ENCODE measurements around the gene KRT17.
"Not testable (repeated sequence)": the region's sequence is repeated elsewhere in the genome, so short reads cannot be mapped to it uniquely, and the experiment has no call there.

The KRT17 gene

DNA sequence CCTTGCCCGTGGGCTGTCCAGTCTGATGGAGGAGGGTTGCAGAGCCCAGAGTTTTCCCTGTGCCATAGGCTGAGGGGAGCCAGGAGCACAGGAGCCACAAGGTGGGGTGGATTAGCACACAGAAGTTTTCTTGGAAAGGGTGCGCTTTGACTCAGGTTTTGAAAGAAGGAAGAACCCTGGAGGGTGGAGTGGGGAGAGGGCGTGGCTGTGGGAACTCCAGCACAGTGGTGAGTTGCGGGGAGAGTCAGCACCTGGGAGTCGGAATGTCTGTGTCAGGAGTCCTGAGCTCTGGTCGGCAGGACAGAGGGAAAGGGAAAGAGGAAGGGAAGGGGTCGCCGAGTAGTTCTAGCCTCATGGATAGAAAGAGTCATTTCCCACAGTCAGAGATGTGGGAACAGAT, 28.8 kb downstream of the KRT17 start:
- no peaks in the 10 kb centered on the region for H3K4me1 ChIP-seq (ENCODE audit: insufficient read depth, low read length)
- no peaks in the 10 kb centered on the region for H3K9me3 ChIP-seq (ENCODE audit: insufficient read depth, low read depth, low read length)
- no peak overlapping the region for H3K4me3 ChIP-seq (ENCODE audit: low read length)
- no peaks in the 10 kb centered on the region for H3K36me3 ChIP-seq (ENCODE audit: insufficient read depth, low read length)
- H3K27ac ChIP-seq (ENCODE audit: low read depth, low read length) = no peak overlapping the region
- 86% methylated on average over 8 of the region's 8 CpGs for WGBS
- no peaks in the 10 kb centered on the region for H3K27me3 ChIP-seq (ENCODE audit: insufficient read depth, low read length)
- H3K9ac ChIP-seq (ENCODE audit: low read depth, low read length) = no peak overlapping the region

DNA sequence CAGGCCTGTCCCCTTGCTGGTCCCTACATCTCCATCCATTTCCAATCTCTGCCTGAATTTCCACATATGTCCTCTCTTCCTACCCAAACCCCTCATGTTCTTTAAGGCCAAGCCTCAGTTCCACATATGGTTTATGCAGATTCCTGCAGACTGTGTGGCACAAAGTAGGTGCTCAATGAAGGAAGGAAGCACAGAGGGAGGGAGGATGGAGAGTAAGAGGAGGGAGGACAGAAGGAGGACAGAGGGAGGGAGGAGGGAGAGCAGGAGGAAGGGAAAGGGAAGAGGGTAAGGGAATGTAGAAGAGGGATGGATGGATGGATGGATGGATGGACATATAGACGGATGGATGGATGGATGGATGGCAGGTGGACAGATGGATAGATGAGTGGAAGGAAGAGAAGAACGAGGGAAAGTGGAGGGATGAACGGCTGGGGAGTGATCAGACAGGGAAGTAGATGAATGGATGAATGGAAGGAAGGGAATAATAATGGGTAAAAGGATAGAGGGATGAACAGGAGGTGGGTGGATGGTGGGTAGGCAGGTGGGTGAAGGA, 29.9 kb downstream of the KRT17 start:
- WGBS = 66% methylated on average over 3 of the region's 3 CpGs
- Histone ChIP-seq H3K36me3 (ENCODE audit: insufficient read depth, low read length) (no peaks in the 10 kb centered on the region), H3K4me1 (ENCODE audit: insufficient read depth, low read length) (no peaks in the 10 kb centered on the region; the same call in 1 of the 2 replicates), H3K4me3 (ENCODE audit: low read length) (no peak overlapping the region), H3K9me3 (ENCODE audit: insufficient read depth, low read depth, low read length) (no peaks in the 10 kb centered on the region), H3K27me3 (ENCODE audit: insufficient read depth, low read length) (no peaks in the 10 kb centered on the region), H3K27ac (ENCODE audit: low read depth, low read length) (no peak overlapping the region), H3K9ac (ENCODE audit: low read depth, low read length) (no peak overlapping the region)

DNA sequence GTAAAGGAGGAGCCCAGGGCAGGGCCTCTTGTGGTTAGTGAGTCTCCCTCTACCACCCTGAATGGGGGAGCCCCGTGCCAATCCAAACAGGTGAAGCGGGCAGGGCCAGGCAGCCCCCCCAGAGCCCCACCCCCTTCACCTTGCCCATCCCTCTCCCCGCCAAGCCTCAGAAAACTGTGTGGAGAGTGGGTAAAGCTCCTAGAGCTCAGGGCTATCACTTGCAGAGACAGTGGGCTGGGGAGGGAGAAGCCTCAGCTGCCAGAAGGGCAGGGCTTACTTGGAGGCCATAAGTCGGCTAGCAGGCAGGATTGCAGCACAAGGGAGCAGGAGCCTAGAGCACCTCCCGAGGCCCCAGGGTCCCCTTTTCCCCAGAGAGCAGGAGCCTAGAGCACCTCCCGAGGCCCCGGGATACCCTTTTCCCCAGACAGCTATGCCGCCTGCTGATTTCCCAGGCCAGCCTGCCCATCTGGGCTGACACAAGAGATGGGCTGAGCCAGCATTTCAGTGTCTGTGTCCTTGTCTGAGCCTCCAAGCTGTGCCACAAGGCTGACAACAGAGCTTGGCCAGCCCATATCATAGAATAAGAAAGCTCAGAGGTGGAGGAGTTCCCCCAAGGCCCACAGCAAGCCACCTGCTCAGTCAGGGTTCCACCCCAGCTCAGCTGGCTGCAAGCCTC, 30.9 kb downstream of the KRT17 start:
- no peak overlapping the region for H3K9ac ChIP-seq (ENCODE audit: low read depth, low read length)
- no peaks in the 10 kb centered on the region for H3K36me3 ChIP-seq (ENCODE audit: insufficient read depth, low read length)
- H3K4me1 ChIP-seq (ENCODE audit: insufficient read depth, low read length) = no peaks in the 10 kb centered on the region; the same call in 1 of the 2 replicates
- H3K27me3 ChIP-seq (ENCODE audit: insufficient read depth, low read length) = no peaks in the 10 kb centered on the region
- no peaks in the 10 kb centered on the region for H3K9me3 ChIP-seq (ENCODE audit: insufficient read depth, low read depth, low read length)
- 78% methylated on average over 6 of the region's 8 CpGs for WGBS
- H3K27ac ChIP-seq (ENCODE audit: low read depth, low read length) = no peak overlapping the region
- H3K4me3 ChIP-seq (ENCODE audit: low read length) = no peak overlapping the region

DNA sequence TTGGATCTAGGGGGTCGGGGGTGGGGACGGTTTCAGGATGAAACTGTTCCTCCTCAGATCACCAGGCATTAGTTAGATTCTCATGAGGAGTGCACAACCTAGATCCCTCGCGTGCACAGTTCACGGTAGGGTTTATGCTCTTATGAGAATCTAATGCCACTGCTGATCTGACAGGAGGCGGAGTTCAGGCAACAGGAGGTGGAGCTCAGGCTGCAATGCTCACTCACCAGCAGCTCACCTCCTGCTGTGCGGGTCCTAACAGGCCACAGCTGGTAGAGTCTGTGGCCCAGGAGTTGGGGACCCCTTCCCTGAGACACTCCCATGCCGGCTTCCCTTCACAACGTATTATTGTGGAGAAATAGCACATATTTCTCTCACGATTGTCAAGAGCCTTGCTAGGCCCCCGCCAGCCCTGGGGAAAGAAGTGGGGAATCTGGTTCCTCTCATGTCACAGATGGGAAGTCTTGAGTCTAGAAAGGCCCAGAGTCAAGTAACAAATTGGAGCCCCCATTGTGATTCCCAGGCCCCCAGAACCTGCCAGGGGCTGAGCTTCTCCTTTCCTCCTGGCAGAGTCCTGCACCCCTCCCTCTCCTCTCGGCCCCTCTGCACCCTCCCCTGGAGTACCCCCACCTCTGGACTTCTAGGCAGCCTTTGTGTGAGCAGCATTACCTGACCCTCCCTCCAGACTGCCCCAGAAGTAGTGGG, 31.6 kb downstream of the KRT17 start:
- H3K4me3 ChIP-seq (ENCODE audit: low read length) = no peak overlapping the region
- H3K4me1 ChIP-seq (ENCODE audit: insufficient read depth, low read length) = no peaks in the 10 kb centered on the region; the same call in 1 of the 2 replicates
- H3K27ac ChIP-seq (ENCODE audit: low read depth, low read length) = no peak overlapping the region
- H3K9ac ChIP-seq (ENCODE audit: low read depth, low read length) = no peak overlapping the region
- 86% methylated on average over 12 of the region's 12 CpGs for WGBS
- no peaks in the 10 kb centered on the region for H3K27me3 ChIP-seq (ENCODE audit: insufficient read depth, low read length)
- H3K36me3 ChIP-seq (ENCODE audit: insufficient read depth, low read length) = no peaks in the 10 kb centered on the region
- H3K9me3 ChIP-seq (ENCODE audit: insufficient read depth, low read depth, low read length) = no peaks in the 10 kb centered on the region

DNA sequence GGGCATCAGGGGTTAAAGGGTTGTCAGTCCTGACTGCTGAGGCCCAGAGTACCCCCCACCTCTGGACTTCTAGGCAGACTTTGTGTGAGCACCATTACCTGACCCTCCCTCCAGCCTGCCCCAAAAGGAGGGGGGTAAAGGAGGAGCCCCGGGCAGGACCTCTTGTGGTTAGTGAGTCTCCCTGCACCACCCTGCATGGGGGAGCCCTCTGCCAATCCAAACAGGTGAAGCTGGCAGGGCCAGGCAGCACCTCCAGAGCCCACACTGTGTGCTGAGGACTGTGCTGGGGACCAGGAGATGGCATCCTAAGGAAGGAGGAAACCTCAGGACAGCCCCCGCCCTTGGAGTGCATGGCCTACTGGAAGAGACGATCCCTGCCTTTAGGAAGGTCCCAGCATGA, 35.1 kb downstream of the KRT17 start:
- Histone ChIP-seq H3K27me3 (ENCODE audit: insufficient read depth, low read length) (no peaks in the 10 kb centered on the region), H3K36me3 (ENCODE audit: insufficient read depth, low read length) (no peaks in the 10 kb centered on the region), H3K9me3 (ENCODE audit: insufficient read depth, low read depth, low read length) (no peaks in the 10 kb centered on the region), H3K4me3 (ENCODE audit: low read length) (no peak overlapping the region), H3K27ac (ENCODE audit: low read depth, low read length) (no peak overlapping the region), H3K4me1 (ENCODE audit: insufficient read depth, low read length) (no peaks in the 10 kb centered on the region; the same call in 1 of the 2 replicates), H3K9ac (ENCODE audit: low read depth, low read length) (no peak overlapping the region)
- 64% methylated on average over 3 of the region's 3 CpGs for WGBS

DNA sequence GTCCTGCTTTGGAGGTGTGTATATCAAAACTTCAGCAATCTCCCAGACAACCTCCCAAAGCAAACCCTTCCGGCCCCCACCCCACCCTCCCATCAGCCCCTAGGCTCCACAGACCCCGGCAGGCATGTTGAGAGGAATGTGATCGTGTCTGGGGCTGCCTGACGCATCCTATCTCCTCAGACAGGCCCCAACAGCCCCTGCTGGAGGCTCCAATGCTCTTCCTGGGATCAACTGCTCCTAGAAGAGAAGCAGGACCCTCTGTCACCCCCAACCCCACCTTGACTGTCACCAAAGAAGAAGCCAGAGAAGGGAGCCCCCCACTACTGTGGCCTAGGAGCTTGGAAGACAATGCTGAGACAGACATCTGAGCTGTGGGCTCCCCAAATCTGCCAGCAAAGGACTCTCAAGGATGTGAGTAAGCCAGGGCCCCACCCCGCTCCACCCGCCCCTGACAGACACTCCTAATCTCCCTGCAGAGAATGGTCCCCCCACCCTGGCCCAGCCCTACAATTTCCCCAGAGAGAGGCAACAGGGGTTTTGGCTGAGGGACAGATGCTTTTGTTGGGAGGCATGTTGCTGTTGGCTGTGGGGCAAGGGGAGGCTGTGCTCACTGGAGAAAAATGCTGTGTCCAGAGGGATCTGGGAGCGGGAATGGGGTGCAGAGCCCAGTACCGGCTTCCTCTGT, 36.1 kb downstream of the KRT17 start:
- Histone ChIP-seq H3K4me3 (ENCODE audit: low read length) (no peak overlapping the region), H3K36me3 (ENCODE audit: insufficient read depth, low read length) (no peaks in the 10 kb centered on the region), H3K9me3 (ENCODE audit: insufficient read depth, low read depth, low read length) (no peaks in the 10 kb centered on the region), H3K27ac (ENCODE audit: low read depth, low read length) (no peak overlapping the region), H3K27me3 (ENCODE audit: insufficient read depth, low read length) (no peaks in the 10 kb centered on the region), H3K9ac (ENCODE audit: low read depth, low read length) (no peak overlapping the region), H3K4me1 (ENCODE audit: insufficient read depth, low read length) (no peaks in the 10 kb centered on the region; the same call in 1 of the 2 replicates)
- WGBS = 100% methylated on average over 5 of the region's 8 CpGs

DNA sequence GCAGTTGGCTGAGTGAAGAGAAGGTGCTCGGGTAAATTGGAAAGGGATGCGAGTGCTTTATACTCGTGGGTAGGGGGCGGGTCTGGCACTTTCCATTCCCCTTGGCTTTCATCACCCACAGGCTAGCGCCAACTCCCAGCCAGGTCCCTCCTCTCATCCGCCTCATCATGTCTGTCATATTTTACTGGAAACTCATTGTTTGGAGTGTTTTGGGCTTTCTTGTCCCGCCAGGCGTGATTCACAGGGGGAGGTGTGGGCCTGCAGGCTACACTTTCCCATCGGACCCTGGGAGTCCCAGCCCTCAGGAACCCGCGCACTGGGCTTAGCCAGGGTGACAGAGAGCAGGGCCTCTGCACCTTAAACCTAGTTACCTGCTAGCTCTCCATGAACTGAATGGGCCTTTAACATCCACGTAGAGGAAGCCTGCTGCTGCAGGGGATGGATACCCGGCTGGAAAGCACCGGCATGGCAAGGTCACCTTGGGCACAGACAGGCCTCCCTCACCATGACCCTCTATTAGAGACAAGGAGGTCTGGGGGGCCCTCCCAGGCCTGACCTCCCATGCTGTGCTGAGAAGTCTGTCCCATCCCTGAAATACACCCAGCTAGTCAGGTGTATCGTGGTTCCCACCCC, 37.4 kb downstream of the KRT17 start, which contains the start of gene KRT14:
TSS of gene KRT14 (minus strand) at position 33 of the 633 bp plus-strand sequence. CDS start 61 bp downstream, outside the sequence.
- Histone ChIP-seq H3K4me3 (ENCODE audit: low read length) (no peak within 1 kb of the TSS), H3K36me3 (ENCODE audit: insufficient read depth, low read length) (no peaks in the 10 kb centered on the region), H3K27ac (ENCODE audit: low read depth, low read length) (no peak within 1 kb of the TSS), H3K9me3 (ENCODE audit: insufficient read depth, low read depth, low read length) (no peaks in the 10 kb centered on the region), H3K9ac (ENCODE audit: low read depth, low read length) (no peak within 1 kb of the TSS), H3K27me3 (ENCODE audit: insufficient read depth, low read length) (no peaks in the 10 kb centered on the region), H3K4me1 (ENCODE audit: insufficient read depth, low read length) (no peaks in the 10 kb centered on the region; the same call in 1 of the 2 replicates)
- 92% methylated on average over 15 of the region's 15 CpGs for WGBS

DNA sequence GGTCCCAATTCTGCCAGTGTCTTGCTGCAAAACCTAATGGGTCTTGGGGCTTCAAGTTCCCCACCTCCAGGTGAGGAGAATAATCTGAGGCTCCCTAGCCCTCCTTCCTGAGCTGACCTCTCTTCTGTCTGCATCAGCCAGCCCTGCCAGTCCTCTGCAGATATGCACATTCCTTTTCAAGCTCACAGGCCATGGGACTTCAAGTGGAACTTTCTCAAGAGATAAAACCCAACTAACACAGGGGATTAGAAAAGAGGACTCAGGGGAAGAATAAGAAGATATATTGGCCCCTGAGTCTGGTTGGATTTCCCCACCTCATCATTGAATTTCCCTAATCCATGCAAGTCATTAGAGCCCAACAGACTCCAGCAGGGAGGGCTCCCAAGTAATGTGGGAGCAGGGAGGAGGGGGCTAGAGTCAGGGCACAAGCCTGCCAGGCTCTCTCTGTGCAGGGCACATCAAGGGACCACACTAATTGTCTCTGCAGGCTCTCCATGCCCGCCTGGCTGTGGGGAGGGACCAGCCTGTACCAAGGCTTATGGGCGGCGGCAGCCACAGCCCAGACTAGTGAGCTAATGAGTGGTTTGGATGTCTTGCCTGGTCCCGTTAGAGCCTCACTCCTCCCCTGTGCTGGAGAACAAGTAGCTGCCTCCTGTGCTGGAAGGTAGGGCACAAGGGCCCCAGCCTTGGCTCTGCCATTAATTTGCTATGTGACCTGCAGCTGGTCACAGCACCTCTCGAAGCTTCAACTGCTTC, 38.9 kb downstream of the KRT17 start:
- Histone ChIP-seq H3K36me3 (ENCODE audit: insufficient read depth, low read length) (no peaks in the 10 kb centered on the region), H3K27ac (ENCODE audit: low read depth, low read length) (no peak overlapping the region), H3K4me3 (ENCODE audit: low read length) (no peak overlapping the region), H3K4me1 (ENCODE audit: insufficient read depth, low read length) (no peaks in the 10 kb centered on the region; the same call in 1 of the 2 replicates), H3K9ac (ENCODE audit: low read depth, low read length) (no peak overlapping the region), H3K27me3 (ENCODE audit: insufficient read depth, low read length) (no peaks in the 10 kb centered on the region), H3K9me3 (ENCODE audit: insufficient read depth, low read depth, low read length) (no peaks in the 10 kb centered on the region)
- WGBS = 94% methylated on average over 5 of the region's 5 CpGs

DNA sequence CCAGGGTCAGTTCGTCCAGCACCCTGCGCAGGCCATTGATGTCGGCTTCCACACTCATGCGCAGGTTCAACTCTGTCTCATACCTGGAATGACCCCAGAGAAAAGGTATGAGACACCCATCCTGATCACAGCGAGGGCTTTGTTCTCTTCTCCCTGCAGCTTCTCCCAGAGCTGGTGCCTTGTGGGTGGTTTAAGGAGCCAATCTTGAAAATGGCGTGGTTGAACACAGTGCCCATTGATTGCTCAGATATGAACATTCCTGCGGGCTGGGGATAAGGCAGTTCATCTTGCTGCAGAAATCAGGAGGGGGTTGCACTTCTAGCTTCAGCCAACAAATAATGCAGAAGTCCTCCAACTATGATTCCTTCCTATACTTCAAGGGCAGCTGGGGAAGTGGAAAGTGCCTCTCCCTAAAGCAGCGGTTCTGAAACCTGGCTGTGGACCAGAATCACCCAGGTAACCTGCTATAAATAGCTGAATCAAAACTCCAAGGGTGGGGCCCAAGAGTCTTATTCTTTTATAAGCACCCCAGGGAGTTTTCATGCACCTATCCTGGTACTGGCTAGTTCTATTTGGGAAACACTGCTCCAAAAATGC, 39.9 kb downstream of the KRT17 start:
- not testable (repeated sequence) for H3K4me1 ChIP-seq (ENCODE audit: insufficient read depth, low read length); H3K9ac ChIP-seq (ENCODE audit: low read depth, low read length); H3K27ac ChIP-seq (ENCODE audit: low read depth, low read length); H3K4me3 ChIP-seq (ENCODE audit: low read length); H3K27me3 ChIP-seq (ENCODE audit: insufficient read depth, low read length); H3K36me3 ChIP-seq (ENCODE audit: insufficient read depth, low read length); H3K9me3 ChIP-seq (ENCODE audit: insufficient read depth, low read depth, low read length)
- 96% methylated on average over 8 of the region's 8 CpGs for WGBS
